Lower leg skin (tissue), 3 donors: Measurements from ENCODE around the gene SLC7A5.

Source experiments
- CTCF ChIP-seq, 3 donors: fragments of 450-650 bp; IDR thresholded peaks; one replicate each; pipeline ENCODE4 v1.5.1; 2016; ENCODE audit warnings: antibody characterized with exemption in 3 of 3, mild to moderate bottlenecking in 3 of 3, moderate library complexity in 2 of 3
- POLR2A ChIP-seq, 2 donors: fragments of 450-650 bp; IDR thresholded peaks; one replicate each; pipeline ENCODE4 v1.6.1; 2016 to 2017; ENCODE audit warnings: antibody characterized with exemption in 2 of 2, mild to moderate bottlenecking in 1 of 2, moderate library complexity in 1 of 2

GRCh38 chr16:87818533-87819161 is 50.7 kb downstream of the SLC7A5 start:
- no peak for TF ChIP-seq CTCF (IDR thresholded peaks at IDR 0.05)
- TF ChIP-seq POLR2A (IDR thresholded peaks at IDR 0.05) = no peak
